Esophagus muscularis mucosa (tissue), 4 donors: ENCODE results near the gene FN1. TPM values are rescaled to one million over a fixed set of nuclear protein-coding genes. Genes with fewer than 3 reads are reported as not detected.

ENCODE experiments used
- DNase-seq: peaks from one replicate; pipeline ENCODE4 v3.0.0-alpha.2; 2017; ENCODE audit errors: extremely low spot score
- H3K27ac ChIP-seq, 4 donors: fragments of 200-600 bp; sonication (generic); replicated peaks in 1 of 4; 1 replicate in 3 of 4; 2 replicates in 1 of 4; pipeline ENCODE4 v1.5.1; 2016 to 2019; ENCODE audit warnings: mild to moderate bottlenecking in 1 of 4
- H3K27me3 ChIP-seq, 4 donors: fragments of 200-600 bp; sonication (generic); one replicate each; pipeline versions ENCODE4 v1.5.1 to v1.6.0; 2016 to 2019
- H3K36me3 ChIP-seq, 4 donors: fragments of 200-600 bp; sonication (generic); one replicate each; pipeline ENCODE4 v1.5.1; 2016 to 2019
- H3K4me1 ChIP-seq, 4 donors: fragments of 200-600 bp; sonication (generic); one replicate each; pipeline ENCODE4 v1.5.1; 2016 to 2019
- H3K4me3 ChIP-seq, 4 donors: fragments of 200-600 bp; sonication (generic); 1 replicate in 2 of 4; 2 replicates in 2 of 4; pipeline ENCODE4 v1.5.1; 2016 to 2019; ENCODE audit warnings: mild to moderate bottlenecking in 4 of 4, moderate library complexity in 1 of 4
- H3K9me3 ChIP-seq, 4 donors: fragments of 200-600 bp; sonication (generic); 1 replicate in 3 of 4; 2 replicates in 1 of 4; pipeline ENCODE4 v1.5.1; 2016 to 2019
- EP300 ChIP-seq: sonication (generic); formaldehyde crosslinking; IDR thresholded peaks from one replicate; pipeline ENCODE4 v1.6.1; 2017; ENCODE audit warnings: antibody characterized with exemption
- POLR2A ChIP-seq: fragments of 450-650 bp; IDR thresholded peaks from one replicate; pipeline ENCODE4 v1.6.1; 2017; ENCODE audit warnings: antibody characterized with exemption, moderate library complexity, mild to moderate bottlenecking, low read depth
- POLR2AphosphoS5 ChIP-seq, 2 donors: sonication (generic); formaldehyde crosslinking; IDR thresholded peaks; one replicate each; pipeline ENCODE4 v1.6.1; 2017; ENCODE audit warnings: antibody characterized with exemption in 2 of 2
- WGBS: methylation state at CpG from one replicate; pipeline ENCODE4 v1.1.5; 2018; 5-methylcytosine and 5-hydroxymethylcytosine counted together
- intact Hi-C: fragments of 100-400 bp; cut with DNase I; formaldehyde crosslinking; loops from one replicate; pipeline ENCODE4 v1.15.1; 2023
- total RNA-seq, 4 donors: library from RNA; depleted of rRNA; stranded (reverse); fragments of >200 nt; gene quantifications; one replicate each; pipeline versions ENCODE4 v1.1.0 to v1.2.1, GENCODE V29; 2016
- TF ChIP-seq, protein P1 (sequence below), 3 experiments: fragments of 200-600 bp in 2 of 3; fragments of 450-650 bp in 1 of 3; sonication (generic) in 2 of 3; IDR thresholded peaks; one replicate each; pipeline ENCODE4 v1.5.1; 2017 to 2019; ENCODE audit warnings: antibody characterized with exemption in 3 of 3, mild to moderate bottlenecking in 2 of 3, moderate library complexity in 1 of 3

Gene FN1
- total RNA-seq, 4 donors from 2014 or later: 2,256 to 4,873 (median 2,950) TPM

DNA sequence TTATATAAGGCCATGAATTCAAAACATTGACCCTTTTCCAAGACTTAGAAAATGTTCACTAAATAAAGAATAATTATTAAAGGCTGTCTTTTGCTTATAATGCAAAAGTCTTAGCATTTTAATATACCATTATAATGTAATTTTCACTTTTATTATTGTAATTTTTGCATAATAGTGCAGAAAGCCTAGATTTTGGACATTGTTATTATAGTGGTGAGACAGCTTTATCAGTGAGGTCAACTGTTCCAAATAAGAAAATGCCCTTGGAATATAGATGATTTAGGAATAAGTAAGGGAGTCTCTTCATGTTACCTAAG, 67.4 kb downstream of the FN1 start:
- TF ChIP-seq POLR2AphosphoS5 (IDR thresholded peaks at IDR 0.05) (no peak), POLR2A (no peak), EP300 (no peak)
- TF ChIP-seq, protein P1, sequence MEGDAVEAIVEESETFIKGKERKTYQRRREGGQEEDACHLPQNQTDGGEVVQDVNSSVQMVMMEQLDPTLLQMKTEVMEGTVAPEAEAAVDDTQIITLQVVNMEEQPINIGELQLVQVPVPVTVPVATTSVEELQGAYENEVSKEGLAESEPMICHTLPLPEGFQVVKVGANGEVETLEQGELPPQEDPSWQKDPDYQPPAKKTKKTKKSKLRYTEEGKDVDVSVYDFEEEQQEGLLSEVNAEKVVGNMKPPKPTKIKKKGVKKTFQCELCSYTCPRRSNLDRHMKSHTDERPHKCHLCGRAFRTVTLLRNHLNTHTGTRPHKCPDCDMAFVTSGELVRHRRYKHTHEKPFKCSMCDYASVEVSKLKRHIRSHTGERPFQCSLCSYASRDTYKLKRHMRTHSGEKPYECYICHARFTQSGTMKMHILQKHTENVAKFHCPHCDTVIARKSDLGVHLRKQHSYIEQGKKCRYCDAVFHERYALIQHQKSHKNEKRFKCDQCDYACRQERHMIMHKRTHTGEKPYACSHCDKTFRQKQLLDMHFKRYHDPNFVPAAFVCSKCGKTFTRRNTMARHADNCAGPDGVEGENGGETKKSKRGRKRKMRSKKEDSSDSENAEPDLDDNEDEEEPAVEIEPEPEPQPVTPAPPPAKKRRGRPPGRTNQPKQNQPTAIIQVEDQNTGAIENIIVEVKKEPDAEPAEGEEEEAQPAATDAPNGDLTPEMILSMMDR (IDR thresholded peaks at IDR 0.05): no peak
- Histone ChIP-seq H3K27ac (peak overlapping the region in 1 of 4 donors; percentile 41), H3K36me3 (peaks cover 64 to 100% (median 83%) of the 10 kb centered on the region in 4 donors), H3K27me3 (no peaks in the 10 kb centered on the region), H3K4me3 (no peak overlapping the region), H3K4me1 (peaks cover 0 to 30% (median 14%) of the 10 kb centered on the region in 4 donors), H3K9me3 (no peaks in the 10 kb centered on the region)
- intact Hi-C loops: no loop called here
- DNase-seq: no peak

DNA sequence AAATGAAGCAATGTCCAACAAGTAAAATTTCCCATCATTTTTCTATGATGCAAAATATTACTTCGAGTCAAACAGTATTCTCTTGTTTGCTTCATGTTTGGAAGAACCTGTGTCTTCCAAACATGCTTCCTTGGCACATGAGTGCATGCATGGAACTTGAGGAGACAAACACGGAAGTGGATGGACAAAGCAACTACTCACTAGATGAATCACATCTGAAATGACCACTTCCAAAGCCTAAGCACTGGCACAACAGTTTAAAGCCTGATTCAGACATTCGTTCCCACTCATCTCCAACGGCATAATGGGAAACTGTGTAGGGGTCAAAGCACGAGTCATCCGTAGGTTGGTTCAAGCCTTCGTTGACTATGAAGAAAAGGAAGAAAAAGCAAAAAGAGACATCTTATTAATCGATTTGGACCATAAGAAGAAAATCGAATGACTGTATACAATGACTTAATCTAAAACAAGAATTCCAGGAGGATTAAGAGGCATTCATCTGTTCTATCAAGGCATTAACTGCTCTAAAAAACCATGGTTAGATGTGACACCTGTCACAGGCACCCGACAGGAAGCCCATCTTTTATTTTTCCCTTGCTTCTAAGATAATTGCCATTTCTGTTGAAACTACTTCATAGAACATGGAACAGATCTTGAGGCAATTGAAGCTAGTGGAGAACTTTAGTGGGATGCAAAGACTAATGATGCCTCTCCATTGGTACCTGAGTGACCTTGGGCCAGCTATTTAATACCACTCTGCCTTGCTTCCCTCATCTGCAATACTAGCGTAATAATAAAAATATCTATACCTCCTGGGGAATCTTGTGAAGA, 68.0 kb downstream of the FN1 start:
- H3K4me3 ChIP-seq: no peak overlapping the region
- H3K27me3 ChIP-seq: no peaks in the 10 kb centered on the region
- H3K27ac ChIP-seq: peak overlapping the region in 3 of 4 donors; percentile 1 to 41 (median 5)
- WGBS: 72% methylated on average over 11 of the region's 11 CpGs
- H3K4me1 ChIP-seq: peaks cover 0 to 30% (median 14%) of the 10 kb centered on the region in 4 donors
- H3K9me3 ChIP-seq: no peaks in the 10 kb centered on the region
- DNase-seq: no peak
- H3K36me3 ChIP-seq: peaks cover 64 to 100% (median 83%) of the 10 kb centered on the region in 4 donors
- TF ChIP-seq EP300: no peak
- TF ChIP-seq, protein P1 (IDR thresholded peaks at IDR 0.05): no peak
- intact Hi-C loops: no loop called here

DNA sequence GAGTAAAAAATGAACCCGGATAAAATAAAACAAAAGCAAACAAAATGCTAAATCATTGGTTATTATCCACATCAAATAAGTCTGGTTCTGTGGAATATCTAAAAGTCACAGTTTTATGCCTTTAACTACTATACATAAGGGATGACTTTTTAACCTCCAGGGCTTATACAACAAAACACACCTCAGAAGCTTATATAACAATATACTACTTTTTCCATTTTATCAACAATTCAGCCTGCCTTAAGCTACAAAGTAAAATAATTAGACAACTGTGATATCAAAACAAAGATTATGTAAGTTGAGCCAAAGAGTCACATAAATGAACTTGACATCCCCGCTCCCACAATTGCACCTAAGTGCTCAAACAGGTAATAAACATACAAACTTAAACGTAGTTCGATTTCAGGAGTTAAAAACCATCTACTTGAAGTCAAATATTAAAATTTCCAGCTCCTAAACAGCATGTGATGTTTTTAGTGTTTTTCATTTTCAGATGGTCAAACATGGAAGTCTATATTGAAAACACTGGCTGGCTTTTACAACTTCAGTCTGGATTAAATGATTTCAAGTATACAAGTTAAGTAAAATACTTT, 69.3 kb downstream of the FN1 start:
- WGBS: 83% methylated on average over 4 of the region's 4 CpGs
- peaks cover 70 to 100% (median 86%) of the 10 kb centered on the region in 4 donors for H3K36me3 ChIP-seq
- intact Hi-C loops: no loop called here
- H3K4me1 ChIP-seq: peaks cover 0 to 24% (median 11%) of the 10 kb centered on the region in 4 donors
- H3K9me3 ChIP-seq: no peaks in the 10 kb centered on the region
- no peak overlapping the region for H3K4me3 ChIP-seq
- no peaks in the 10 kb centered on the region for H3K27me3 ChIP-seq
- TF ChIP-seq EP300 (no peak), POLR2AphosphoS5 (IDR thresholded peaks at IDR 0.05) (no peak), POLR2A (no peak)
- TF ChIP-seq, protein P1 (IDR thresholded peaks at IDR 0.05): no peak
- no peak for DNase-seq
- peak overlapping the region in 2 of 4 donors; percentile 21 to 44 for H3K27ac ChIP-seq

DNA sequence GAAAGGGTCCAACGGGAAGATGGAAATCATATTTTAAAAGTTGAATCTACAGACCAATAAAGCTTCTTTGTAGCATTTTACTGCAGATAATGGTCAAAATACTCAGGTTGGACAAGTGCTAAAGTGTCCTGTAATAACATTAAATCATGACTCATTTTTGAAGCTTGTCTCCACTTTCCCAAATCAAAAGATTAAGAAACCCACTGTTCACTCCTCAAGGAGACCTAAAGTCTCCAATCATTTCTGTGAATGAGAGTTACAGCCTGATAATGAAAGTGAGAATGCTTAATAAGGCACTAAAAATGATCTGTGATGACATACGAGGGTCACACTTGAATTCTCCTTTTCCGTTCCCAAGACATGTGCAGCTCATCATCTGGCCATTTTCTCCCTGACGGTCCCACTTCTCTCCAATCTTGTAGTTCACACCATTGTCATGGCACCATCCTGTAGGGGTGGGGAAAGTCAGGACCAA, 70.6 kb downstream of the FN1 start:
- H3K4me1 ChIP-seq: peaks cover 0 to 12% (median 8%) of the 10 kb centered on the region in 4 donors
- H3K27me3 ChIP-seq: no peaks in the 10 kb centered on the region
- peak overlapping the region; percentile 8 to 60 (median 28) for H3K27ac ChIP-seq
- intact Hi-C loops: no loop called here
- no peak for DNase-seq
- H3K36me3 ChIP-seq: peaks cover 73 to 100% (median 89%) of the 10 kb centered on the region in 4 donors
- no peaks in the 10 kb centered on the region for H3K9me3 ChIP-seq
- TF ChIP-seq POLR2AphosphoS5 (IDR thresholded peaks at IDR 0.05): peak in 1 of 2 donors; percentile 2
- no peak for TF ChIP-seq EP300
- no peak overlapping the region for H3K4me3 ChIP-seq
- WGBS: 61% methylated on average over 4 of the region's 4 CpGs
